K562 (cell line): ENCODE measurements around the gene GZF1. TPM values are rescaled to one million over a fixed set of nuclear protein-coding genes. Genes with fewer than 3 reads are reported as not detected.
A peak's percentile ranks its signal among the peaks of the same experiment; 100 is the strongest.

Experiments used
- ATAC-seq: fragments of 200-7000 bp; cut with Tn5 transposase; 3 replicates; pipeline ENCODE4 v1.9.1; 2020; ENCODE audit warnings: moderate library complexity
- BruUV-seq: library from RNA; stranded (reverse); fragments of 400-500 nt; replicated peaks from 2 replicates; lab custom pipeline; 2021; lab: Mats Ljungman, UMichigan
- CTCF ChIA-PET: fragments of 300-600 bp; formaldehyde crosslinking; extraction: SDS; loops from one replicate; lab custom pipeline; 2021; ENCODE audit warnings: low intra/inter-chr PET ratio; lab: Yijun Ruan, JAX
- POLR2A ChIA-PET: fragments of 300-600, 350-650 bp; sonication (Branson Sonifier 250); formaldehyde crosslinking; extraction: SDS; loops from one replicate; lab custom pipeline; 2021; ENCODE audit warnings: antibody characterized with exemption, inconsistent platforms; lab: Yijun Ruan, JAX
- DNase-seq, 4 experiments: peaks; one replicate each; pipeline versions ENCODE4 v3.0.0 to v3.0.0-alpha.2; 2011 to 2018; ENCODE audit warnings: low spot score in 3 of 4, mixed read lengths in 3 of 4; ENCODE audit errors: extremely low read depth in 1 of 4
- FAIRE-seq: peaks from 2 replicates; lab custom pipeline; 2011; peaks lifted over from hg19 to GRCh38; lab: Jason Lieb, UNC
- H2AFZ ChIP-seq: 2 replicates; pipeline ENCODE4 v1.6.0; 2011; ENCODE audit warnings: low read depth, low read length, control low read depth, inconsistent platforms
- H3K27ac ChIP-seq: fragments of 200-600 bp; 3 replicates; pipeline ENCODE4 v1.8.0; 2011; ENCODE audit warnings: low read depth, mild to moderate bottlenecking, control low read depth, inconsistent platforms, low read length, moderate library complexity, mixed read lengths; ENCODE audit errors: extremely low read depth
- H3K27me3 ChIP-seq, 2 experiments: fragments of 300-600 bp in 1 of 2; 2 replicates in 1 of 2; 3 replicates in 1 of 2; pipeline versions ENCODE4 v1.6.0 to v1.8.0; 2011; ENCODE audit warnings: inconsistent platforms in 2 of 2, low read length in 2 of 2, mild to moderate bottlenecking in 1 of 2, mixed read lengths in 1 of 2, moderate library complexity in 1 of 2; ENCODE audit not compliant: control insufficient read depth in 2 of 2, insufficient read depth in 2 of 2
- H3K36me3 ChIP-seq: fragments of 300-600 bp; 3 replicates; pipeline ENCODE4 v1.8.0; 2011; ENCODE audit warnings: mild to moderate bottlenecking, low read length, inconsistent platforms; ENCODE audit not compliant: control insufficient read depth, insufficient read depth
- H3K4me1 ChIP-seq, 2 experiments: fragments of 200-600 bp in 1 of 2; replicated peaks in 1 of 2; 2 replicates in 1 of 2; 3 replicates in 1 of 2; pipeline versions ENCODE4 v1.5.1 to v1.8.0; 2011; ENCODE audit warnings: inconsistent platforms in 2 of 2, low read length in 2 of 2, mild to moderate bottlenecking in 1 of 2, mixed read lengths in 1 of 2, moderate library complexity in 1 of 2; ENCODE audit not compliant: control insufficient read depth in 2 of 2, insufficient read depth in 2 of 2
- H3K4me2 ChIP-seq: 2 replicates; pipeline ENCODE4 v1.6.1; 2011; ENCODE audit warnings: low read length, control low read depth, inconsistent platforms, mixed read lengths; ENCODE audit not compliant: insufficient read depth
- H3K4me3 ChIP-seq: fragments of 200-600 bp; sonication (generic), shearing (Covaris generic); 2 replicates; pipeline ENCODE4 v1.5.1; 2016; ENCODE audit warnings: control low read depth, inconsistent platforms
- H3K79me2 ChIP-seq: fragments of 200-600 bp; 3 replicates; pipeline ENCODE4 v1.8.0; 2011; ENCODE audit warnings: low read length, inconsistent platforms; ENCODE audit not compliant: control insufficient read depth, insufficient read depth
- H3K9ac ChIP-seq, 2 experiments: 2 replicates each; pipeline versions ENCODE4 v1.6.0 to v1.6.1; 2011; ENCODE audit warnings: low read depth in 2 of 2, low read length in 2 of 2, control low read depth in 1 of 2, inconsistent platforms in 1 of 2, mild to moderate bottlenecking in 1 of 2, mixed read lengths in 1 of 2; ENCODE audit not compliant: insufficient read depth in 1 of 2
- H3K9me1 ChIP-seq: one replicate; pipeline ENCODE4 v1.6.0; 2011; ENCODE audit warnings: inconsistent platforms, mild to moderate bottlenecking, low read length, moderate library complexity; ENCODE audit not compliant: control insufficient read depth, insufficient read depth
- H3K9me3 ChIP-seq: replicated peaks from 2 replicates; pipeline ENCODE4 v1.5.1; 2011; ENCODE audit warnings: low read depth, low read length, inconsistent platforms; ENCODE audit not compliant: control insufficient read depth, insufficient read depth
- H4K20me1 ChIP-seq: replicated peaks from 2 replicates; pipeline ENCODE4 v1.6.1; 2011; ENCODE audit warnings: low read length, inconsistent platforms, mixed read lengths; ENCODE audit not compliant: control insufficient read depth, insufficient read depth
- ARID2 ChIP-seq: fragments of 450-650 bp; IDR thresholded peaks from 2 replicates; pipeline ENCODE4 v1.6.1; 2017; ENCODE audit warnings: antibody characterized with exemption, mild to moderate bottlenecking
- CC2D1A ChIP-seq: fragments of 450-650 bp; IDR thresholded peaks from 2 replicates; pipeline ENCODE4 v1.6.1; 2017; ENCODE audit warnings: mild to moderate bottlenecking
- CHD4 ChIP-seq: fragments of 200-600 bp; sonication (generic); IDR thresholded peaks from 3 replicates; pipeline ENCODE4 v1.6.1; 2012; ENCODE audit warnings: low read depth, mild to moderate bottlenecking, mixed read lengths, low read length, inconsistent platforms; ENCODE audit not compliant: insufficient read depth, insufficient replicate concordance, poor library complexity, severe bottlenecking
- CTCF ChIP-seq, 3 experiments: IDR thresholded peaks in 2 of 3; conservative IDR thresholded peaks in 1 of 3; 2 replicates each; pipeline ENCODE4 v1.5.1; 2011 to 2012; ENCODE audit warnings: low read length in 3 of 3, mild to moderate bottlenecking in 3 of 3, control low read depth in 2 of 3, improper control_type of control experiment in 1 of 3, inconsistent platforms in 1 of 3, low read depth in 1 of 3, mixed read lengths in 1 of 3, moderate library complexity in 1 of 3; ENCODE audit not compliant: insufficient read depth in 2 of 3
- KLF6 ChIP-seq: fragments of 250-450 bp; sonication (Bioruptor Pico); IDR thresholded peaks from 2 replicates; pipeline ENCODE4 v1.4.0; 2020; ENCODE audit warnings: mild to moderate bottlenecking, moderate library complexity, borderline replicate concordance
- NCOA6 ChIP-seq: fragments of 450-650 bp; IDR thresholded peaks from 2 replicates; pipeline ENCODE4 v1.6.1; 2017; ENCODE audit warnings: mild to moderate bottlenecking
- PKNOX1 ChIP-seq: fragments of 450-650 bp; IDR thresholded peaks from 2 replicates; pipeline ENCODE4 v1.6.1; 2016
- SP2 ChIP-seq: IDR thresholded peaks from 2 replicates; pipeline ENCODE4 v1.6.1; 2011; ENCODE audit warnings: mild to moderate bottlenecking, low read depth, low read length, moderate library complexity; ENCODE audit not compliant: poor library complexity, severe bottlenecking; ENCODE audit errors: extremely low read depth
- TBL1XR1 ChIP-seq, 2 experiments: IDR thresholded peaks; 2 replicates each; pipeline ENCODE4 v1.6.1; 2012; ENCODE audit warnings: improper control_type of control experiment in 2 of 2, low read length in 2 of 2, mild to moderate bottlenecking in 1 of 2
- WGBS: fragments of 100-300 bp; shearing (Covaris generic); methylation state at CpG from one replicate; pipeline ENCODE4 v1.1.6; 2016; ENCODE audit warnings: low coverage, mixed read lengths; ENCODE audit not compliant: insufficient coverage; ENCODE audit errors: missing lambda C conversion rate; 5-methylcytosine and 5-hydroxymethylcytosine counted together
- in situ Hi-C: fragments of 300-500 bp; cut with MboI; formaldehyde crosslinking; loops from 4 replicates; pipeline ENCODE4 v1.15.0; 2018; ENCODE audit warnings: inconsistent platforms, mixed read lengths
- intact Hi-C: fragments of 100-400 bp; cut with micrococcal nuclease; formaldehyde crosslinking; loops from 2 replicates; pipeline ENCODE4 v1.14.2; 2022
- polyA plus RNA-seq, 8 experiments: library from polyadenylated mRNA; depleted of rRNA in 4 of 8; stranded (reverse) in 5 of 8; unstranded in 3 of 8; fragments of >200 nt; fragmentation: Nextera tagmentation in 2 of 8; fragmentation: Illumina TruSeq in 1 of 8; extraction: Ambion mirVana in 2 of 8; extraction: Trizol in 1 of 8; gene quantifications; 2 replicates each; pipeline versions ENCODE4 v1.2.1 to v1.2.3, GENCODE V29; 2011 to 2014; ENCODE audit warnings: inconsistent platforms in 1 of 8, missing spikeins in 1 of 8
- total RNA-seq, 7 experiments: library from RNA; depleted of rRNA in 6 of 7; stranded (reverse); fragments of >200 nt in 6 of 7; fragmentation: Illumina TruSeq in 2 of 7; extraction: Trizol in 2 of 7; gene quantifications; 2 replicates each; pipeline versions ENCODE4 v1.2.1 to v1.2.3, GENCODE V29; 2011 to 2021; ENCODE audit warnings: low replicate concordance in 1 of 7
- TF ChIP-seq, protein P1 (sequence below): fragments of 250-450 bp; sonication (Bioruptor Pico); IDR thresholded peaks from 2 replicates; pipeline ENCODE4 v1.8.0; 2022; ENCODE audit warnings: moderate library complexity, mild to moderate bottlenecking, inconsistent platforms

GZF1 gene
- total and polyA plus RNA-seq, 9 of the 15 experiments (the other 6 are each of a cell fraction or from before 2014, with no cell fraction given): 1.2 to 15.7 (median 7.4) TPM

GRCh38 chr20:23339986-23340385 is 22.0 kb upstream of the GZF1 start:
- in situ Hi-C loops (loop anchor here (10.0 kb wide), 1 partner anchor 285 kb away; no protein-coding TSS in a partner anchor), intact Hi-C loops (loop anchor here (2.0 to 10.0 kb wide), 3 partner anchors 103 to 649 kb away; no protein-coding TSS in a partner anchor)
- Histone ChIP-seq H3K4me2 (no peak overlapping the region), H4K20me1 (no peaks in the 10 kb centered on the region), H3K9me1 (no peaks in the 10 kb centered on the region), H3K27me3 (no peaks in the 10 kb centered on the region), H3K4me1 (peaks cover 0 to 3% of the 10 kb centered on the region in 2 experiments; a peak in 2 of 5 replicates), H2AFZ (no peak overlapping the region), H3K4me3 (no peak overlapping the region), H3K9me3 (no peaks in the 10 kb centered on the region), H3K36me3 (no peaks in the 10 kb centered on the region), H3K79me2 (no peaks in the 10 kb centered on the region), H3K9ac (no peak overlapping the region), H3K27ac (no peak overlapping the region)
- POLR2A ChIA-PET: interaction anchor here (1.2 to 1.5 kb wide), 3 partner anchors 10 to 289 kb away, joined by 4 to 14 read pairs (median 5); partner anchors contain the start of gene NXT1
- TF ChIP-seq CHD4: no peak
- TF ChIP-seq KLF6: no peak
- TF ChIP-seq SP2: no peak
- WGBS: 49% methylated on average over 9 of the region's 13 CpGs
- DNase-seq: no peak
- no peak for FAIRE-seq
- ATAC-seq: no peak
- BruUV-seq: no TSS peak
- CTCF ChIA-PET: interaction anchor here (0.6 to 2.2 kb wide), 3 partner anchors 290 to 1002 kb away, joined by 3 to 12 read pairs (median 7); no protein-coding TSS in a partner anchor

GRCh38 chr20:23340524-23340923 is 21.5 kb upstream of the GZF1 start:
- H3K79me2 ChIP-seq: no peaks in the 10 kb centered on the region
- peak; percentile 92 for ATAC-seq
- H2AFZ ChIP-seq: no peak overlapping the region
- no TSS peak for BruUV-seq
- H3K27ac ChIP-seq: no peak overlapping the region
- ChIA-PET CTCF (interaction anchor here (0.6 to 2.2 kb wide), 5 partner anchors 290 to 1006 kb away, joined by 3 to 12 read pairs (median 5); no protein-coding TSS in a partner anchor), POLR2A (interaction anchor here (0.6 to 1.5 kb wide), 5 partner anchors 8 to 644 kb away, joined by 3 to 14 read pairs (median 3); partner anchors contain the start of gene NXT1)
- no peak overlapping the region for H3K4me3 ChIP-seq
- WGBS: 11% methylated on average over 9 of the region's 9 CpGs
- H3K4me1 ChIP-seq: peaks cover 0 to 3% of the 10 kb centered on the region in 2 experiments; a peak in 2 of 5 replicates
- no peaks in the 10 kb centered on the region for H4K20me1 ChIP-seq
- intact Hi-C loops: loop anchor here (2.0 to 10.0 kb wide), 3 partner anchors 103 to 650 kb away; no protein-coding TSS in a partner anchor
- no peaks in the 10 kb centered on the region for H3K9me1 ChIP-seq
- no peaks in the 10 kb centered on the region for H3K9me3 ChIP-seq
- H3K36me3 ChIP-seq: no peaks in the 10 kb centered on the region
- peak; percentile 96 for FAIRE-seq
- in situ Hi-C loops: loop anchor here (10.0 kb wide), 1 partner anchor 286 kb away; no protein-coding TSS in a partner anchor
- H3K9ac ChIP-seq: no peak overlapping the region
- peak; percentile 19 to 77 (median 44) for DNase-seq
- H3K27me3 ChIP-seq: no peaks in the 10 kb centered on the region
- H3K4me2 ChIP-seq: no peak overlapping the region
- TF ChIP-seq TBL1XR1 (IDR thresholded peaks at IDR 0.05; ENCODE audit: low read length in 2 of 2) (no peak), PKNOX1 (peak; percentile 83), ARID2 (peak; percentile 38; the same call in 1 of the 2 replicates), NCOA6 (no peak), CTCF (IDR thresholded peaks at IDR 0.05 in 2 of 3, conservative IDR thresholded peaks at IDR 0.05 in 1 of 3; ENCODE audit: insufficient read depth in 2 of 3, low read depth in 1 of 3, low read length in 3 of 3) (peak; percentile 64 to 76 (median 67)), CC2D1A (0 out of 2 replicates have a peak, but pooled peaks have one; percentile 46)
- TF ChIP-seq, protein P1, sequence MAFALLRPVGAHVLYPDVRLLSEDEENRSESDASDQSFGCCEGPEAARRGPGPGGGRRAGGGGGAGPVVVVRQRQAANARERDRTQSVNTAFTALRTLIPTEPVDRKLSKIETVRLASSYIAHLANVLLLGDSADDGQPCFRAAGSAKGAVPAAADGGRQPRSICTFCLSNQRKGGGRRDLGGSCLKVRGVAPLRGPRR: no peak
